K562 (cell line): ENCODE measurements around the gene ZFYVE27. TPM values are rescaled to one million over a fixed set of nuclear protein-coding genes. Genes with fewer than 3 reads are reported as not detected.

Experiments
- ATF7 ChIP-seq: fragments of 450-650 bp; IDR thresholded peaks from 2 replicates; pipeline ENCODE4 v1.7.1; 2014; ENCODE audit warnings: mild to moderate bottlenecking, moderate library complexity
- BCOR ChIP-seq: fragments of 450-650 bp; IDR thresholded peaks from 2 replicates; pipeline ENCODE4 v1.6.1; 2016
- CHD4 ChIP-seq: fragments of 200-600 bp; sonication (generic); IDR thresholded peaks from 3 replicates; pipeline ENCODE4 v1.6.1; 2012; ENCODE audit warnings: low read depth, mild to moderate bottlenecking, mixed read lengths, low read length, inconsistent platforms; ENCODE audit not compliant: insufficient read depth, insufficient replicate concordance, poor library complexity, severe bottlenecking
- DPF2 ChIP-seq: fragments of 450-650 bp; IDR thresholded peaks from 2 replicates; pipeline ENCODE4 v1.6.1; 2016
- E2F3 ChIP-seq: fragments of 250-450 bp; sonication (Bioruptor Pico); IDR thresholded peaks from 2 replicates; pipeline ENCODE4 v1.4.0; 2020; ENCODE audit warnings: mild to moderate bottlenecking
- ETV1 ChIP-seq: fragments of 450-650 bp; conservative IDR thresholded peaks from 2 replicates; pipeline ENCODE4 v1.6.1; 2016; ENCODE audit warnings: missing genetic modification characterization, control low read depth, low read depth, missing compliant biosample characterization
- HDGF ChIP-seq: fragments of 450-650 bp; IDR thresholded peaks from 2 replicates; pipeline ENCODE4 v1.6.1; 2016
- JUN ChIP-seq, 2 experiments: sonication (generic) in 1 of 2; formaldehyde crosslinking in 1 of 2; IDR thresholded peaks; 2 replicates each; pipeline versions ENCODE4 v1.6.1 to v1.8.0; 2012 to 2022; ENCODE audit warnings: borderline replicate concordance in 2 of 2, mild to moderate bottlenecking in 2 of 2, improper control_type of control experiment in 1 of 2, low read depth in 1 of 2, low read length in 1 of 2, missing genetic modification reagents in 1 of 2
- L3MBTL2 ChIP-seq: fragments of 450-650 bp; IDR thresholded peaks from 2 replicates; pipeline ENCODE4 v1.6.1; 2016; ENCODE audit warnings: mild to moderate bottlenecking, moderate library complexity
- MTA3 ChIP-seq: fragments of 450-650 bp; formaldehyde crosslinking; IDR thresholded peaks from 2 replicates; pipeline ENCODE4 v1.6.1; 2017; ENCODE audit warnings: mild to moderate bottlenecking, borderline replicate concordance
- PML ChIP-seq: IDR thresholded peaks from 2 replicates; pipeline ENCODE4 v1.6.1; 2012; ENCODE audit warnings: low read length, inconsistent platforms
- POU5F1 ChIP-seq: fragments of 150-350 bp; IDR thresholded peaks from 2 replicates; pipeline ENCODE4 v1.6.1; 2014; ENCODE audit warnings: borderline replicate concordance, low read length, low read depth, mild to moderate bottlenecking; ENCODE audit not compliant: partially characterized antibody
- SMARCA5 ChIP-seq: fragments of 450-650 bp; IDR thresholded peaks from 2 replicates; pipeline ENCODE4 v1.6.1; 2016
- TAF1 ChIP-seq: IDR thresholded peaks from 2 replicates; pipeline ENCODE4 v1.6.1; 2011; ENCODE audit warnings: mild to moderate bottlenecking, low read length, moderate library complexity; ENCODE audit not compliant: insufficient read depth, control insufficient read depth, severe bottlenecking; ENCODE audit errors: extremely low read depth
- TGIF2 ChIP-seq: sonication (generic); formaldehyde crosslinking; IDR thresholded peaks from 2 replicates; pipeline ENCODE4 v1.8.1; 2022; ENCODE audit warnings: mild to moderate bottlenecking, missing genetic modification reagents, moderate library complexity
- TRIM24 ChIP-seq, 2 experiments: fragments of 450-650 bp; IDR thresholded peaks; 2 replicates each; pipeline ENCODE4 v1.6.1; 2016
- YBX1 ChIP-seq: fragments of 450-650 bp; IDR thresholded peaks from 2 replicates; pipeline ENCODE4 v1.7.1; 2016; ENCODE audit warnings: mild to moderate bottlenecking
- ZNF12 ChIP-seq: sonication (generic); formaldehyde crosslinking; IDR thresholded peaks from 2 replicates; pipeline ENCODE4 v1.4.0; 2020; ENCODE audit warnings: mild to moderate bottlenecking, missing genetic modification reagents
- ZNF232 ChIP-seq: sonication (generic); formaldehyde crosslinking; IDR thresholded peaks from 2 replicates; pipeline ENCODE4 v1.8.0; 2022; ENCODE audit warnings: mild to moderate bottlenecking, missing genetic modification reagents
- ZNF3 ChIP-seq: fragments of 250-450 bp; sonication (Bioruptor Pico); IDR thresholded peaks from 2 replicates; pipeline ENCODE4 v1.5.0; 2021; ENCODE audit warnings: mild to moderate bottlenecking, moderate library complexity
- ZNF589 ChIP-seq: fragments of 200-800 bp; sonication (Bioruptor generic); IDR thresholded peaks from 2 replicates; pipeline ENCODE4 v1.6.1; 2016; ENCODE audit warnings: low read depth, missing genetic modification characterization, missing compliant biosample characterization
- ZSCAN29 ChIP-seq: fragments of 450-650 bp; IDR thresholded peaks from 2 replicates; pipeline ENCODE4 v1.6.1; 2017
- polyA plus RNA-seq, 8 experiments: library from polyadenylated mRNA; depleted of rRNA in 4 of 8; stranded (reverse) in 5 of 8; unstranded in 3 of 8; fragments of >200 nt; fragmentation: Nextera tagmentation in 2 of 8; fragmentation: Illumina TruSeq in 1 of 8; extraction: Ambion mirVana in 2 of 8; extraction: Trizol in 1 of 8; gene quantifications; 2 replicates each; pipeline versions ENCODE4 v1.2.1 to v1.2.3, GENCODE V29; 2011 to 2014; ENCODE audit warnings: inconsistent platforms in 1 of 8, missing spikeins in 1 of 8
- total RNA-seq, 7 experiments: library from RNA; depleted of rRNA in 6 of 7; stranded (reverse); fragments of >200 nt in 6 of 7; fragmentation: Illumina TruSeq in 2 of 7; extraction: Trizol in 2 of 7; gene quantifications; 2 replicates each; pipeline versions ENCODE4 v1.2.1 to v1.2.3, GENCODE V29; 2011 to 2021; ENCODE audit warnings: low replicate concordance in 1 of 7
- TF ChIP-seq, protein P1 (sequence below): fragments of 450-650 bp; IDR thresholded peaks from 2 replicates; pipeline ENCODE4 v1.6.1; 2017; ENCODE audit warnings: antibody characterized with exemption, mild to moderate bottlenecking
- TF ChIP-seq, protein P2 (sequence below): fragments of 450-650 bp; formaldehyde crosslinking; IDR thresholded peaks from 2 replicates; pipeline ENCODE4 v1.4.0; 2022; ENCODE audit warnings: missing genetic modification characterization

The ZFYVE27 gene
- total and polyA plus RNA-seq, 9 of the 15 experiments (the other 6 are each of a cell fraction or from before 2014, with no cell fraction given) = 0.81 to 21.9 (median 15.3) TPM

DNA sequence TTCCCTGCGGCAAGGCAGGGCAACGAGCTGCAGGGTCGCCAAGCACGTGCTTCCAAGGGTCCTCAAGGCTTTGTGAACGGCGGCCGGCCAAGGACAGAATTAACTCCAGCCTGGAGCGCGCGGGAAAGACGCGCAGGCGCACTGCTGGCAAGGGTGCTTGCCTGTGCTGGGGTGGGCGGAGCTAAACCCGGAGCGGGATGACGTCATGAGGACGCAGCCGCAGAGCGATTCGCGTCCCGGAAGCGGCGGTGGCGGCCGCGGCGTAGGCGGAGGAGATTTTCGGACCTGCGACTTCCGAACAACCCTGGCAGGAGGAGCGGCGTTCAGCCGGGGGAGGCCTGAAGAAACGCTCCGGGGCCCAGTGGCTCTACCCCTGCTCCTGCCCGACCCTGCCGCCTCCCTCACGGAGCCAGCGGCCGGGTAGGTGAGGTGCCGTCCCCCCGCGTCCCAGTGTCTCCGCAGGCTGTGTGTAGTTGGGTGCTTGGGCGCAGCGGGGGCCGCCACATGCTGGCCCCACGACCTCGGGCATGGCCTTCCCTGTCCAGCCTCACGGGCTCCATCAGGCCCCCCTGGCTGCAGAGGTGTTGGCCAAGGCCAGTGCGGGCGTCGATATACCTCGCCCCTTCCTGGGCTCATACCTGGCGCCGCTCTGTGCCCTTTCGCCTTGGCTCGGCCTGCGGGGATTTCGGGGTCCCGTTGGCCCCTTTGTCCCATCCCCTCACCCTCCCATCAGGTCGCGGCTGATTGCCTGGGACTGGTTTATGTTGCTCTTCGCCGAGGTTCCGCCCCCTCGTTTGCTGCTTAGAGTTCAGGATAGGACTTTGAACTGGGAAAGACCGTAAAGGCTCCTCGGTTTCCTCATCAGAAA, at the start of gene ZFYVE27 (continued):
- TF ChIP-seq, protein P1, sequence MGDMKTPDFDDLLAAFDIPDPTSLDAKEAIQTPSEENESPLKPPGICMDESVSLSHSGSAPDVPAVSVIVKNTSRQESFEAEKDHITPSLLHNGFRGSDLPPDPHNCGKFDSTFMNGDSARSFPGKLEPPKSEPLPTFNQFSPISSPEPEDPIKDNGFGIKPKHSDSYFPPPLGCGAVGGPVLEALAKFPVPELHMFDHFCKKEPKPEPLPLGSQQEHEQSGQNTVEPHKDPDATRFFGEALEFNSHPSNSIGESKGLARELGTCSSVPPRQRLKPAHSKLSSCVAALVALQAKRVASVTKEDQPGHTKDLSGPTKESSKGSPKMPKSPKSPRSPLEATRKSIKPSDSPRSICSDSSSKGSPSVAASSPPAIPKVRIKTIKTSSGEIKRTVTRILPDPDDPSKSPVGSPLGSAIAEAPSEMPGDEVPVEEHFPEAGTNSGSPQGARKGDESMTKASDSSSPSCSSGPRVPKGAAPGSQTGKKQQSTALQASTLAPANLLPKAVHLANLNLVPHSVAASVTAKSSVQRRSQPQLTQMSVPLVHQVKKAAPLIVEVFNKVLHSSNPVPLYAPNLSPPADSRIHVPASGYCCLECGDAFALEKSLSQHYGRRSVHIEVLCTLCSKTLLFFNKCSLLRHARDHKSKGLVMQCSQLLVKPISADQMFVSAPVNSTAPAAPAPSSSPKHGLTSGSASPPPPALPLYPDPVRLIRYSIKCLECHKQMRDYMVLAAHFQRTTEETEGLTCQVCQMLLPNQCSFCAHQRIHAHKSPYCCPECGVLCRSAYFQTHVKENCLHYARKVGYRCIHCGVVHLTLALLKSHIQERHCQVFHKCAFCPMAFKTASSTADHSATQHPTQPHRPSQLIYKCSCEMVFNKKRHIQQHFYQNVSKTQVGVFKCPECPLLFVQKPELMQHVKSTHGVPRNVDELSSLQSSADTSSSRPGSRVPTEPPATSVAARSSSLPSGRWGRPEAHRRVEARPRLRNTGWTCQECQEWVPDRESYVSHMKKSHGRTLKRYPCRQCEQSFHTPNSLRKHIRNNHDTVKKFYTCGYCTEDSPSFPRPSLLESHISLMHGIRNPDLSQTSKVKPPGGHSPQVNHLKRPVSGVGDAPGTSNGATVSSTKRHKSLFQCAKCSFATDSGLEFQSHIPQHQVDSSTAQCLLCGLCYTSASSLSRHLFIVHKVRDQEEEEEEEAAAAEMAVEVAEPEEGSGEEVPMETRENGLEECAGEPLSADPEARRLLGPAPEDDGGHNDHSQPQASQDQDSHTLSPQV = peak; percentile 98
- TF ChIP-seq ZNF589 (CRISPR knock-in tag) = peak; percentile 75; the same call in 1 of the 2 replicates
- TF ChIP-seq E2F3 = peak; percentile 31; the same call in 1 of the 2 replicates
- TF ChIP-seq POU5F1 = peak; percentile 82
- TF ChIP-seq TRIM24 (IDR thresholded peaks at IDR 0.05) = peak in 1 of 2 experiments; percentile 51; a peak in 1 of 4 replicates
- TF ChIP-seq YBX1 = no peak
- 0 out of 2 replicates have a peak, but pooled peaks have one; percentile 34 for TF ChIP-seq DPF2
- TF ChIP-seq BCOR = 0 out of 2 replicates have a peak, but pooled peaks have one; percentile 21
- peak; percentile 100 for TF ChIP-seq L3MBTL2
- peak; percentile 58; the same call in 1 of the 2 replicates for TF ChIP-seq ZNF12 (CRISPR knock-in tag)
- TF ChIP-seq MTA3 = peak; percentile 98
- TF ChIP-seq, protein P2, sequence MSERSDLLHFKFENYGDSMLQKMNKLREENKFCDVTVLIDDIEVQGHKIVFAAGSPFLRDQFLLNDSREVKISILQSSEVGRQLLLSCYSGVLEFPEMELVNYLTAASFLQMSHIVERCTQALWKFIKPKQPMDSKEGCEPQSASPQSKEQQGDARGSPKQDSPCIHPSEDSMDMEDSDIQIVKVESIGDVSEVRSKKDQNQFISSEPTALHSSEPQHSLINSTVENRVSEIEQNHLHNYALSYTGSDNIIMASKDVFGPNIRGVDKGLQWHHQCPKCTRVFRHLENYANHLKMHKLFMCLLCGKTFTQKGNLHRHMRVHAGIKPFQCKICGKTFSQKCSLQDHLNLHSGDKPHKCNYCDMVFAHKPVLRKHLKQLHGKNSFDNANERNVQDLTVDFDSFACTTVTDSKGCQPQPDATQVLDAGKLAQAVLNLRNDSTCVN (CRISPR knock-in tag) = no peak
- peak; percentile 96 for TF ChIP-seq JUN (IDR thresholded peaks at IDR 0.05; ENCODE audit: borderline replicate concordance, low read depth, low read length)
- TF ChIP-seq JUN (CRISPR knock-in tag; IDR thresholded peaks at IDR 0.05; ENCODE audit: borderline replicate concordance) = peak; percentile 82; the same call in 1 of the 2 replicates
- TF ChIP-seq PML = peak; percentile 64; the same call in 1 of the 2 replicates
- TF ChIP-seq ZNF232 = 0 out of 2 replicates have a peak, but pooled peaks have one; percentile 22
- no peak for TF ChIP-seq CHD4
- no peak for TF ChIP-seq SMARCA5
- TF ChIP-seq ZNF3 (CRISPR knock-in tag) = no peak
- TF ChIP-seq HDGF = no peak
- TF ChIP-seq ATF7 = peak; percentile 99
- 0 out of 2 replicates have a peak, but pooled peaks have one; percentile 37 for TF ChIP-seq TGIF2 (CRISPR knock-in tag)
- peak; percentile 78 for TF ChIP-seq TAF1
- no peak for TF ChIP-seq ZSCAN29
- peak; percentile 54; the same call in 1 of the 2 replicates for TF ChIP-seq ETV1 (tag)
